ENCODE measurements around the gene ZNF780B.

The ZNF780B gene

DNA sequence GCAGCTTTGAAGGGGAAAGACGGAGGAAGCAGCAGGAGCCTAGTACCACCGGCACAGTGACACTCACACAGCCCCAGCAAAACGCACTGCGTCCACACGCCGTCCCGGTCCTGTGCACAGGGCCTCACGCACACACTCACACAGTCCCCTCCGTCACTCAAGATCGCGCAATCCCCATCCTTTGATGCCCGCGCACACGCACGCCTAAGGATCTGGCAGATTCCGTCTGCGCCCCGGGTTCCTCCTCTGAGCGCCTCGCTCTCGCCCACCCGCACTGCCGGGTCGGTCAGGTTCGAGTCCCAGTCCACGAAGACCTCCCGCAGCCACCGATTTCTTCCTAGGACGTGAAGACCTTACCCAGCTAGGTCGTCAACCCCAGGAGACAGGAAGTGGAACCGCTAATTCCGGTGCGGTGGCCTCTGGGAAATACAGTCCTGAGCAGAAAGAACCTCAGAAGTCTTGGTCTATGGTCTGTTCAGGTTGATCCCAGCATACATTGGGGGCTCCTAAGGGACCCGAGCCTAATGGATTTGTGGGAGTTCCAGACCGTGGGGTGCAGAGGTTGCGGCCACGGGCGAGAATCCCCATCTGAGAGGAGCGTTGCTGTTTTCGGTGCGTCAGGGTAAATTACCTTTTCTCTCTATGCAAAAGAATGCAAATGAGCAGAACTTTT is at the start of gene ZNF780B:
Gene ZNF780B, minus strand, starts transcription at position 400 of the 673 bp plus-strand sequence. CDS start 5,899 bp downstream, outside the sequence.
- Histone ChIP-seq H3K9ac (ENCODE audit: low read length) (peak within 1 kb of the TSS; percentile 55), H3K9me3 (ENCODE audit: control insufficient read depth, low read depth, low read length) (peaks cover 16% of the 10 kb centered on the region), H3K4me3 (ENCODE audit: low read length) (peak within 1 kb of the TSS; percentile 90), H3K27ac (ENCODE audit: low read length) (no peak within 1 kb of the TSS), H3K36me3 (ENCODE audit: control insufficient read depth, low read depth, low read length) (no peaks in the 10 kb centered on the region), H3K4me1 (ENCODE audit: control insufficient read depth, low read depth, low read length) (no peaks in the 10 kb centered on the region), H3K27me3 (ENCODE audit: control insufficient read depth, insufficient read depth, low read length) (no peaks in the 10 kb centered on the region)

DNA sequence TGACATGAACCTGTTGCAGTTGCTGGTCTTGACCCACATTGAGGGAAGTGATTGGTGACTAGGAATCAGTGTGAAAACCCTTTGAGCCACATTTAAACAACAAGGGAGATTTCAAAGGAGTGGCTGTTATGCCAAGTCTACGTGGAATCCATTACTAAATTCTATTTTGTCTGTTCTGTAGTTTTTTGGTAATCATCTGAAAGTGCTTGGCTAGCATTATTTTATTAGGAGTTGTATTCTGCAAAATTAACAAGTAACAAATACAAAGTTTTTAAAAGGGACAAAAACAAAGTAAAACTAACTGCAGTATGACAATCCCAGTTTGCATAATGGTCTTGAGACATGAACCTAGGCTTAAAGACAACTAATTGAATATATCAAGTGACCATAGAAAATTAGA is 48.7 kb upstream of the ZNF780B start:
- Histone ChIP-seq H3K4me3 (ENCODE audit: low read length) (no peak overlapping the region), H3K9me3 (ENCODE audit: control insufficient read depth, low read depth, low read length) (no peaks in the 10 kb centered on the region), H3K27me3 (ENCODE audit: control insufficient read depth, insufficient read depth, low read length) (no peaks in the 10 kb centered on the region), H3K9ac (ENCODE audit: low read length) (no peak overlapping the region), H3K36me3 (ENCODE audit: control insufficient read depth, low read depth, low read length) (no peaks in the 10 kb centered on the region), H3K4me1 (ENCODE audit: control insufficient read depth, low read depth, low read length) (no peaks in the 10 kb centered on the region), H3K27ac (ENCODE audit: low read length) (no peak overlapping the region)

- H3K27ac ChIP-seq (ENCODE audit: low read length), result no peak overlapping the region
These were observed 47.6 kb upstream of the ZNF780B start for GRCh38 chr19:40103600-40103999.

GRCh38 chr19:40101813-40102212 is 45.8 kb upstream of the ZNF780B start:
- H3K4me3 ChIP-seq (ENCODE audit: low read length), result no peak overlapping the region
- H3K9me3 ChIP-seq (ENCODE audit: control insufficient read depth, low read depth, low read length), result no peaks in the 10 kb centered on the region
- H3K4me1 ChIP-seq (ENCODE audit: control insufficient read depth, low read depth, low read length), result no peaks in the 10 kb centered on the region
- H3K27me3 ChIP-seq (ENCODE audit: control insufficient read depth, insufficient read depth, low read length), result no peaks in the 10 kb centered on the region
- no peaks in the 10 kb centered on the region for H3K36me3 ChIP-seq (ENCODE audit: control insufficient read depth, low read depth, low read length)
- H3K27ac ChIP-seq (ENCODE audit: low read length), result no peak overlapping the region
- H3K9ac ChIP-seq (ENCODE audit: low read length), result no peak overlapping the region

More at GRCh38 chr19:40103600-40103999, 47.6 kb upstream of the ZNF780B start:
- Histone ChIP-seq H3K4me3 (ENCODE audit: low read length) (no peak overlapping the region), H3K9ac (ENCODE audit: low read length) (no peak overlapping the region), H3K27me3 (ENCODE audit: control insufficient read depth, insufficient read depth, low read length) (no peaks in the 10 kb centered on the region), H3K36me3 (ENCODE audit: control insufficient read depth, low read depth, low read length) (no peaks in the 10 kb centered on the region), H3K9me3 (ENCODE audit: control insufficient read depth, low read depth, low read length) (no peaks in the 10 kb centered on the region), H3K4me1 (ENCODE audit: control insufficient read depth, low read depth, low read length) (no peaks in the 10 kb centered on the region)

DNA sequence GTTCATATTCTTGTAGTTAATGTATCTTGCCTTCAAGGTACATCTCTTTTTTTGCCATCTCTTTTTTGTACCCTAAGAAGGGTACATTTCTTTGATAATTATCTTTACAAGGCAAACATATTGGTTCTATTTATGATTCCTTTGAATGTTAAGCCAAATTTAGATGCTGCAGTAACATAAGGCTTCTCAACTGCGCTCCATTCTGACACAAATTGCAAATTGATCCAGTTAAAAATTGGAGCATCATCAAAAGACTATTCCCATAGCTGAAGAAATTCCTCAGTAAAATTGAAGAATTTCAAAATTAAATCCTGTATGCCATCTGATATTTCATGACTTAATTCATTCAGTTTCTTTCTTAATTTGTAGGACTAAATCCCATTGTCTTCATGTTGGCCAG is 37.4 kb upstream of the ZNF780B start:
- Histone ChIP-seq H3K4me3 (ENCODE audit: low read length) (no peak overlapping the region), H3K27me3 (ENCODE audit: control insufficient read depth, insufficient read depth, low read length) (no peaks in the 10 kb centered on the region), H3K27ac (ENCODE audit: low read length) (no peak overlapping the region), H3K4me1 (ENCODE audit: control insufficient read depth, low read depth, low read length) (peaks cover 4% of the 10 kb centered on the region), H3K36me3 (ENCODE audit: control insufficient read depth, low read depth, low read length) (no peaks in the 10 kb centered on the region), H3K9ac (ENCODE audit: low read length) (no peak overlapping the region), H3K9me3 (ENCODE audit: control insufficient read depth, low read depth, low read length) (no peaks in the 10 kb centered on the region)

GRCh38 chr19:40091205-40092129 is 35.4 kb upstream of the ZNF780B start:
- peak overlapping the region; percentile 59 for H3K9ac ChIP-seq (ENCODE audit: low read length)

GRCh38 chr19:40090241-40091204 is 34.5 kb upstream of the ZNF780B start, which contains the start of gene ZNF780A:
ZNF780A (minus strand) TSS chr19:40090943; CDS start chr19:40084753, 6,190 bp downstream.
- Histone ChIP-seq H3K9me3 (ENCODE audit: control insufficient read depth, low read depth, low read length) (no peaks in the 10 kb centered on the region), H3K36me3 (ENCODE audit: control insufficient read depth, low read depth, low read length) (no peaks in the 10 kb centered on the region), H3K9ac (ENCODE audit: low read length) (peak within 1 kb of the TSS; percentile 59), H3K4me3 (ENCODE audit: low read length) (peak within 1 kb of the TSS; percentile 89), H3K27ac (ENCODE audit: low read length) (no peak within 1 kb of the TSS), H3K27me3 (ENCODE audit: control insufficient read depth, insufficient read depth, low read length) (no peaks in the 10 kb centered on the region), H3K4me1 (ENCODE audit: control insufficient read depth, low read depth, low read length) (peaks cover 4% of the 10 kb centered on the region)

More at GRCh38 chr19:40091205-40092129, 35.4 kb upstream of the ZNF780B start:
- H3K27me3 ChIP-seq (ENCODE audit: control insufficient read depth, insufficient read depth, low read length), result no peaks in the 10 kb centered on the region
- no peak overlapping the region for H3K27ac ChIP-seq (ENCODE audit: low read length)
- H3K9me3 ChIP-seq (ENCODE audit: control insufficient read depth, low read depth, low read length), result no peaks in the 10 kb centered on the region
- H3K36me3 ChIP-seq (ENCODE audit: control insufficient read depth, low read depth, low read length), result no peaks in the 10 kb centered on the region
- H3K4me1 ChIP-seq (ENCODE audit: control insufficient read depth, low read depth, low read length), result peaks cover 4% of the 10 kb centered on the region
- H3K4me3 ChIP-seq (ENCODE audit: low read length), result peak overlapping the region; percentile 89

DNA sequence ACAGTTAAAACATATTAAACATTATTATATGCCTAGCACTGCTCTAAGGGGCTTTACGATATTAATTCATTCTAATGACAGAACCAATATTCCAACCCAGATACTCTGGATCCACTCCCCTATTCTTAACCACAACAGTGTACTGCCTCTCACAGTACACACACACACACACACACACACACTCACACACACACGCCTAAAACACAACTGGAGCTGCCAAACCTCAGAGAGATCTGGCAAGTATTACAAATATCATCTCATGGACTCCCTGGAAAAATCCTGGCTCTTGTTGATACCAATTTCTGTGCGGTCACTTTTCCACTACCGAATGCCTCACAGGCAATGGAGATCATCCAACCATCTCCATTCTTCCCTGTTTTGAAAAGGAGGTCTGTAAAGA is 33.4 kb upstream of the ZNF780B start:
- Histone ChIP-seq H3K27me3 (ENCODE audit: control insufficient read depth, insufficient read depth, low read length) (no peaks in the 10 kb centered on the region), H3K36me3 (ENCODE audit: control insufficient read depth, low read depth, low read length) (no peaks in the 10 kb centered on the region), H3K4me3 (ENCODE audit: low read length) (peak overlapping the region; percentile 89), H3K4me1 (ENCODE audit: control insufficient read depth, low read depth, low read length) (peaks cover 4% of the 10 kb centered on the region), H3K9me3 (ENCODE audit: control insufficient read depth, low read depth, low read length) (no peaks in the 10 kb centered on the region), H3K9ac (ENCODE audit: low read length) (no peak overlapping the region), H3K27ac (ENCODE audit: low read length) (no peak overlapping the region)

- Histone ChIP-seq H3K4me3 (ENCODE audit: low read length) (no peak overlapping the region), H3K9ac (ENCODE audit: low read length) (no peak overlapping the region), H3K36me3 (ENCODE audit: control insufficient read depth, low read depth, low read length) (no peaks in the 10 kb centered on the region), H3K27me3 (ENCODE audit: control insufficient read depth, insufficient read depth, low read length) (no peaks in the 10 kb centered on the region), H3K27ac (ENCODE audit: low read length) (no peak overlapping the region), H3K4me1 (ENCODE audit: control insufficient read depth, low read depth, low read length) (peaks cover 4% of the 10 kb centered on the region), H3K9me3 (ENCODE audit: control insufficient read depth, low read depth, low read length) (no peaks in the 10 kb centered on the region)
These were observed 32.4 kb upstream of the ZNF780B start for GRCh38 chr19:40088299-40089047.

GRCh38 chr19:40084948-40085347 is 28.9 kb upstream of the ZNF780B start:
- Histone ChIP-seq H3K27ac (ENCODE audit: low read length) (no peak overlapping the region), H3K4me1 (ENCODE audit: control insufficient read depth, low read depth, low read length) (peaks cover 4% of the 10 kb centered on the region), H3K9me3 (ENCODE audit: control insufficient read depth, low read depth, low read length) (peaks cover 5% of the 10 kb centered on the region), H3K4me3 (ENCODE audit: low read length) (no peak overlapping the region), H3K9ac (ENCODE audit: low read length) (no peak overlapping the region), H3K27me3 (ENCODE audit: control insufficient read depth, insufficient read depth, low read length) (no peaks in the 10 kb centered on the region), H3K36me3 (ENCODE audit: control insufficient read depth, low read depth, low read length) (peaks cover 5% of the 10 kb centered on the region)

Measured in iPS-18a (cell line).